DMS 273 (cell line): ENCODE data around the gene HPN.
"Not testable (repeated sequence)": the region's sequence is repeated elsewhere in the genome, so short reads cannot be mapped to it uniquely, and the experiment has no call there.

Source experiments
- DNase-seq: peaks from one replicate; lab custom pipeline; 2025; ENCODE audit not compliant: unreplicated experiment; lab: John Stamatoyannopoulos, UW

HPN gene

GRCh38 chr19:35008891-35009341, 32.6 kb upstream of the HPN start:
- DNase-seq = no peak

GRCh38 chr19:35009424-35010415, 31.8 kb upstream of the HPN start:
- no peak for DNase-seq

- DNase-seq = no peak
Observed at GRCh38 chr19:35011091-35011689, 30.3 kb upstream of the HPN start.

GRCh38 chr19:35011737-35012682, 29.5 kb upstream of the HPN start:
- DNase-seq = no peak

GRCh38 chr19:35013041-35013819, 28.3 kb upstream of the HPN start:
- DNase-seq = peak; percentile 73

- DNase-seq = no peak
Observed at GRCh38 chr19:35013820-35014754, 27.4 kb upstream of the HPN start.

- DNase-seq = not testable (repeated sequence)
Observed at GRCh38 chr19:35014774-35015173, 26.7 kb upstream of the HPN start.

GRCh38 chr19:35015270-35015953, 26.1 kb upstream of the HPN start:
- DNase-seq = no peak

- no peak for DNase-seq
Observed at GRCh38 chr19:35015954-35016351, 25.6 kb upstream of the HPN start.

- DNase-seq = no peak
Observed at GRCh38 chr19:35017507-35017906, 24.0 kb upstream of the HPN start.

GRCh38 chr19:35018379-35018778, 23.1 kb upstream of the HPN start:
- no peak for DNase-seq

- no peak for DNase-seq
Observed at GRCh38 chr19:35019144-35019543, 22.4 kb upstream of the HPN start.

- DNase-seq = no peak
Observed at GRCh38 chr19:35021016-35021415, 20.5 kb upstream of the HPN start.

GRCh38 chr19:35021596-35021995, 19.9 kb upstream of the HPN start:
- DNase-seq = no peak

- no peak for DNase-seq
Observed at GRCh38 chr19:35022460-35022859, 19.1 kb upstream of the HPN start.

- no peak for DNase-seq
Observed at GRCh38 chr19:35023428-35023827, 18.1 kb upstream of the HPN start.

- DNase-seq = no peak
Observed at GRCh38 chr19:35024095-35024494, 17.4 kb upstream of the HPN start.

GRCh38 chr19:35025969-35026368, 15.6 kb upstream of the HPN start:
- DNase-seq = no peak

GRCh38 chr19:35026418-35026817, 15.1 kb upstream of the HPN start:
- DNase-seq = no peak
